ENCODE measurements around the gene KIF19. TPM values are rescaled to one million over a fixed set of nuclear protein-coding genes. Genes with fewer than 3 reads are reported as not detected.

Gene KIF19
- total and polyA plus RNA-seq, 2 of the 8 experiments (the other 6 are each of a cell fraction or from before 2014, with no cell fraction given) = 0.52 to 0.77 TPM

GRCh38 chr17:74359916-74360315, 33.9 kb downstream of the KIF19 start:
- Histone ChIP-seq H3K4me1 (replicated peaks in 1 of 4; ENCODE audit: control insufficient read depth in 3 of 4, insufficient read depth in 4 of 4, low read length in 3 of 4) (peaks cover 5 to 29% (median 19%) of the 10 kb centered on the region in 4 experiments), H3K79me1 (ENCODE audit: low read depth, low read length) (no peaks in the 10 kb centered on the region), H3K23me2 (ENCODE audit: low read depth, low read length) (peaks cover 1% of the 10 kb centered on the region), H3K36me3 (ENCODE audit: control insufficient read depth in 2 of 4, insufficient read depth in 4 of 4, low read length in 3 of 4) (peaks cover 0 to 10% (median 0%) of the 10 kb centered on the region in 4 experiments; a peak in 1 of 8 replicates), H3K23ac (ENCODE audit: insufficient read length) (no peak overlapping the region), H4K20me1 (replicated peaks in 1 of 2; ENCODE audit: control insufficient read depth in 1 of 2, insufficient read depth in 2 of 2, low read length in 2 of 2) (no peaks in the 10 kb centered on the region), H2BK5ac (ENCODE audit: low read depth, low read length) (no peak overlapping the region), H2BK20ac (ENCODE audit: low read length) (no peak overlapping the region), H3K9me3 (ENCODE audit: insufficient read depth in 2 of 2, low read depth in 1 of 2, low read length in 1 of 2) (no peaks in the 10 kb centered on the region), H3K9ac (replicated peaks in 1 of 4; ENCODE audit: extremely low read depth in 1 of 4, low read depth in 3 of 4, low read length in 3 of 4) (no peak overlapping the region), H2BK12ac (ENCODE audit: low read depth, low read length) (peak overlapping the region; percentile 44; the same call in 1 of the 2 replicates), H4K8ac (ENCODE audit: extremely low read depth, insufficient read depth, low read length) (no peak overlapping the region), H3K27me3 (replicated peaks in 1 of 4; ENCODE audit: control insufficient read depth in 3 of 4, extremely low read depth in 1 of 4, insufficient read depth in 3 of 4, low read length in 3 of 4) (peaks cover 0 to 6% (median 0%) of the 10 kb centered on the region in 4 experiments; a peak in 4 of 7 replicates), H2AFZ (ENCODE audit: low read length) (no peak overlapping the region), H3K18ac (ENCODE audit: extremely low read depth, low read length) (no peak overlapping the region), H3K27ac (ENCODE audit: low read depth, low read length) (no peak overlapping the region), H3K4me3 (ENCODE audit: extremely low read depth in 1 of 4, insufficient read depth in 2 of 4, low read depth in 3 of 4, low read length in 4 of 4) (no peak overlapping the region), H2BK120ac (replicated peaks; ENCODE audit: low read depth, low read length) (no peak overlapping the region), H3K14ac (ENCODE audit: insufficient read length) (no peak overlapping the region), H2AK5ac (ENCODE audit: low read depth, low read length) (no peak overlapping the region), H3K56ac (replicated peaks; ENCODE audit: insufficient read length, low read depth, low read length) (no peak overlapping the region), H3K79me2 (ENCODE audit: control insufficient read depth in 1 of 2, insufficient read depth in 2 of 2, low read length in 2 of 2) (no peaks in the 10 kb centered on the region), H4K5ac (ENCODE audit: insufficient read length, low read depth, low read length) (no peak overlapping the region), H2BK15ac (ENCODE audit: low read length) (no peak overlapping the region), H4K91ac (replicated peaks; ENCODE audit: insufficient read length, low read length) (no peak overlapping the region), H3K4me2 (ENCODE audit: insufficient read depth in 1 of 2, low read depth in 2 of 2, low read length in 2 of 2) (no peak overlapping the region), H3K4ac (replicated peaks; ENCODE audit: insufficient read length, low read depth, low read length) (no peak overlapping the region)
- DNase-seq (ENCODE audit: low read depth in 1 of 2, low spot score in 2 of 2) (no peak), FAIRE-seq (no peak)
- POLR2A ChIA-PET (ENCODE audit: partially characterized antibody) = interaction anchor here (0.8 kb wide), 1 partner anchor 99 kb away, joined by 3 read pairs; no protein-coding TSS in a partner anchor
- CTCF ChIA-PET (ENCODE audit: partially characterized antibody) = interaction anchor here (0.6 to 6.5 kb wide), 12 partner anchors 9 to 149 kb away, joined by 3 to 64 read pairs (median 6); partner anchors contain the start of gene GPR142
- WGBS, 2 experiments (ENCODE audit: extremely low coverage in 1 of 2, insufficient coverage in 1 of 2, insufficient read length in 1 of 2, insufficient replicate concordance in 2 of 2, low coverage in 1 of 2, low lambda C conversion rate in 2 of 2, missing lambda C conversion rate in 1 of 2) = 93% methylated on average over 22 of the region's 22 CpGs; no CpG with 5 or more reads in 1 of the 2 experiments
- TF ChIP-seq JUN (IDR thresholded peaks at IDR 0.05; ENCODE audit: low read depth, low read length) = no peak
- TF ChIP-seq JUND (IDR thresholded peaks at IDR 0.05; ENCODE audit: low read length) = no peak
- no peak for TF ChIP-seq POLR2A (IDR thresholded peaks at IDR 0.05; ENCODE audit: control extremely low read depth in 1 of 2, low read depth in 2 of 2, low read length in 2 of 2)
- no peak for TF ChIP-seq EGR1 (IDR thresholded peaks at IDR 0.05; ENCODE audit: borderline replicate concordance, low read depth, low read length)
- no peak for TF ChIP-seq KDM5A (IDR thresholded peaks at IDR 0.05; ENCODE audit: low read length)
- no peak for TF ChIP-seq HDAC6 (IDR thresholded peaks at IDR 0.05; ENCODE audit: low read depth, low read length)
- no peak for TF ChIP-seq E2F6 (IDR thresholded peaks at IDR 0.05)
- TF ChIP-seq TAF1 (IDR thresholded peaks at IDR 0.05; ENCODE audit: low read depth, low read length) = no peak
- no peak for TF ChIP-seq TBP (IDR thresholded peaks at IDR 0.05; ENCODE audit: low read depth, low read length)
- no peak for TF ChIP-seq ZNF274 (IDR thresholded peaks at IDR 0.05; ENCODE audit: borderline replicate concordance, extremely low read depth, low read length)
- no peak for TF ChIP-seq CHD2 (IDR thresholded peaks at IDR 0.05; ENCODE audit: low read length)
- TF ChIP-seq NANOG (IDR thresholded peaks at IDR 0.05; ENCODE audit: insufficient read depth, low read depth, low read length, poor library complexity, severe bottlenecking) = no peak
- no peak for TF ChIP-seq ATF2 (IDR thresholded peaks at IDR 0.05; ENCODE audit: low read length)

All from H1 (cell line).